GM12872 (cell line): ENCODE data around the gene IRAK1.

Experiments used
- CTCF ChIP-seq: IDR thresholded peaks from 3 replicates; pipeline ENCODE4 v1.5.1; 2011; ENCODE audit warnings: low read depth, mild to moderate bottlenecking, low read length, moderate library complexity; ENCODE audit not compliant: insufficient read depth

Gene IRAK1

DNA sequence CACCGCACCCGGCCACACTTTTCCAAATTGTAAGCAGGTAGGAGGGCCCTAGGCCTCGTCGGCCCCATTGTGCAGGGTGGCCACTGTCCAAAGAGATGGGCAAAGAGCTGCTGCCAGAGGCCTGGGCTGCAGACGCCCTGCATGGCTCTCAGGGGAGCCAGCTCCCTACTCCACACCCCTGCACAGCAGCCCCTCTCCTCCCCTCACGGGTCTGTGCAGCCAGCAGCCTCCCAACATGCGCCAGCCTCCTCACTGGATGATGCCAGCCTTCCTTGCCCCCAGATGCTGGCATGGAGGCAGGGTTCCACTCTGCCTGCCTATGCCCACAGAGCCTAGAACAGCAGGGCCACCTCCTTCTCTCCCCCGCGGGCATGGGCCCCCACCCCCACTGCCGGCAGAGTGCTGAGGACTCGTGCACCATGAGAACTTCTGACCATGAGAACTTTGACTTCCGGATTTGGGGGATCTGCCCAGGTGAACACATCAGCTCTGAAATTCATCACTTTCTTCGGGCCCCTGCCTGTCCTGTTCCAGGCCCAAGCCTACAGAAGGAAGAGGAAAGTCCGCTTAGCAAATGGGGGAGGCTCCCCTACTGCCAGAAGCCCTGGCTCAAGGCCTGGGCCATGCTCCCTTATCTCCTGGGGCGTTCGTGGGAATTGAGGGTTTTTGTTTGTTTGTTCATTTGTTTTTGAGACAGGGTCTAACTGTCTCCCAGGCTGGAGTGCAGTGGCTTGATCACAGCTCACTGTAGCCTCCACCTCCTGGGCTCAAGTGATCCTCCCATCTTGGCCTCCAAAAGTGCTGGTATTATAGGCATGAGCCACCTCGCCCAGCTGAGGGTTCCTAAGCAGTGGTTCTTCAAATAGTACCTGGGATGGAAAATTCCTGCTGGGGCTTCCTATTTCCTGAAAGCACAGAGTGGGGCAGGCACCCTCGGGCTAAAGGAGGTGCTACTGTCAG lies 8.0 kb downstream of the IRAK1 start:
- TF ChIP-seq CTCF, result no peak

DNA sequence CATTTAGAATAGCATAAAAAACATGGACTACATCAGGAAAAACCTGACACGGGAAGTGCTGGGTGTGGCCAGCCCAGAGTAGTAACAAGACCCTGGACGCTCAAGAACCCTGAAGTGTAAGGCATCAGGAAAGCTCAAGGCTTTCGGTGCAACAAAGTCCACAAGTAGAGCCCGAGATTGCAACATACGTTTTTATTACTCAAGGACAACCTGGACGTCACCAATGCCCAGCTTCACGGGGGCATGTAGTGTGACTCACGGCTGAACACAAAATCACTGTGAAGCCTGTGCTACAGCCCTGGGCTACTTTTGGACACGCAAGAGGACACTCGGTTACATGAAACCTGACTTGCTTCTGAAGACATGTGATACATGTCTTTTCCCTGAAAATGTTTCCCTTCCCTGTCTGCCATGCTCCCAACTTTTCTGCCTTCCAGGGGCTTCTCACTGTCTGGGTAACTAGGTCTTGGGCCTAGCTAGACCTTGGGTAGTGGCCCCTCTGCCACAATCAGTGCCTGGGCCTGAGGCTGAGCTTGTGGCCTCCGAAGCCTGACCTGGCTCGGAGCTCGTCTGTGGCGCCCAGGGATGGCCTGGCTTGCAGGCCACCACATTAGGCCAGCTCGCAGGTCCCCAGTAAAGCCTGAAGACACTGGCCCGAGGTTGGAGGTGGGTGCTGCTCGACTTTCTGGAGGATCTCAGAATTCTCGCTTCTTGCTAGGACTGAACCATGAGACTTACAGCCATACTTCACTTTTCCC lies 9.2 kb downstream of the IRAK1 start:
- no peak for TF ChIP-seq CTCF

DNA sequence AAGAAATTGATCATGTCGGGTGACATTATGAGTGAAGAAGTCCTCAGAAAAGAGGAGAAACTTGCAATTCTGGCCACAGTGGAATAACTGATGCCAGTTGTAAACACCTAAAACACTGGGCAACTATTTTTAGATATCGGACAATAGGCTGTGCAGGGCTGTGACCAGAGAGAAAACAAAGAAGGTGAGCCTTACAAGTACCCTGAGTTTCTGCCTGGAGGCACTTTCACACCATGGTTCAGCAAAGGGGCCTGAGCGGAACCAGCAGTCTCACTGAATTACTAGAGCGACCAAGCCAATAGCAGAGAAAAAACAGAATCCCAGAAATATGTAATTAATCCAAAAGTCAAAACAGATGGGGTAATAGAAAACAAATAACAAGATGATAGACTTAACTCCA lies 11.2 kb downstream of the IRAK1 start:
- TF ChIP-seq CTCF, result no peak

GRCh38 chrX:154006947-154007346 lies 12.8 kb downstream of the IRAK1 start:
- no peak for TF ChIP-seq CTCF

GRCh38 chrX:154004315-154004714 lies 15.4 kb downstream of the IRAK1 start:
- TF ChIP-seq CTCF, result no peak

GRCh38 chrX:154002215-154002719 lies 17.4 kb downstream of the IRAK1 start:
- no peak for TF ChIP-seq CTCF

DNA sequence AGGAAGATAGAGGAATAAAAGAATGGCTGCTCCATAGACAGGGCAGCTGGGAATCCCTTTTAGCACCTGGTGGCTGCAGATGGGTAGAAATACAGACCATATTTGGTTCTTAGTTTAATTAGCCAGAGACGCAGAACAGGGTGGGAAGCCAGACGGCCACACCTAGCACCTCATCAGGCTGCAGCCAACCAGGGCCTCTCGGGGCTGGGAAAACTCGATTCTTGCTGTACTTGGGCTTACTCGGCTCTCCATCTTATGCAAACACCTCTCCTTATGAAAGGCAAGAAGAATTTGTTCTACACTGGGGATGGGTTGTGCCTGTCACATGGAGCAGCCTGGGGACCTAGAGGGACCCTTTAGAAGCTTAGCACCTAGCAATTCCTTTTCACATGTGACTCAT lies 19.7 kb downstream of the IRAK1 start:
- TF ChIP-seq CTCF, result no peak
